Medulla oblongata (tissue), 1 donor: ENCODE data around the gene CTRB1.
A peak's percentile ranks its signal among the peaks of the same experiment; 100 is the strongest.
"Not testable (repeated sequence)": the region's sequence is repeated elsewhere in the genome, so short reads cannot be mapped to it uniquely, and the experiment has no call there.

Experiments
- DNase-seq: peaks from one replicate; pipeline ENCODE4 v3.0.0-alpha.2; 2015; ENCODE audit errors: extremely low spot score

Gene CTRB1

DNA sequence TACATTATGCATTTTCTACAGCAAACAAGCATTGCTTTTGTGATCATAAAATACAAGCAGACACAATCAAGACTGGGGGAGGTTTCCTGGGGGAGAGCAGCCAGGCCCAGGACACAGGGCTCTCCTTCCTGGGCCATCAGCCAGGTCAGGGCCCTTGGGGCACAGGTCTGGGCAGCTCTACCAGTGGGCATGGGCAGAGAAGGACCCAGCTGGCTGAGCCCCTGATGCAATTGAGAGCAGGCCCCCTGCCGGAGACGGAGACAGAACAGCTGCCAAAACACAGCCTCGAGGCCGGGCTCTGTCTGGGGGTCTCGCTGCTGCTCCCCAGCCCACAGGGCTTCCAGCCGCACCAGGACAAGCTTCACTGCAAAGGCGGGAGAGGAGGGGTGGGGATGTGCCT is 21.8 kb downstream of the CTRB1 start:
- DNase-seq, result not testable (repeated sequence)

GRCh38 chr16:75241412-75241811 is 22.6 kb downstream of the CTRB1 start:
- no peak for DNase-seq

GRCh38 chr16:75241955-75242354 is 23.2 kb downstream of the CTRB1 start:
- DNase-seq, result no peak

DNA sequence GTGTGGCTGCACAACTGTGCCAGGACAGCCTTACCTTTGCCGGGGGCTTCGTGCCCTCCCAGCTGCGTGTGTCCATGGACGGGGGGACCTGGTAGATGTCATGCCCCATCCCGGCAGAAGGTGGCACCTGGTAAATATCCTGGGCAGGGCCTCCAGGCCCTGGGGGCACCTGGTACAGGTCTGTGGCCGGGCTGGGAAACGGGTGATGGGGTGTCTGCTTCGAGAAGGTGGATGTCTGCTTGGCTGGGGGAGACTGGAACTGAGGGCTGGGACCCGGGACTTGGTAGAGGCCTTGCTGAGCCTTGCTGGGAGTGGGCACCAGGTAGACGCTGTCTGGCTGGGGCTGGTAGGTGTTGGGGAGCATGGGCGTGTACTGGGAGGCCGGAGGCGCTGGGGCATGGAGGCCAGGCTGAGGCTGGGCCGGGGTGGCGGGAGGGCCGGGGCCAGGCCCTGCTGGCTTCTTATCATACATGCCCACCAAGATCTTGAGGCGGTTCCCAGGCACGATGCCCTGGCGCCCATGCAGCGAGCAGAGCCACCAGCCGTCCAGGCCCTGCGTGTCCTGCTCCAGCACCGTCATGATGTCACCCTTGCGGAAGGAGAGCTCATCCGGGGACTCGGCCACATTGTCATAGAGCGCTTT is 23.8 kb downstream of the CTRB1 start:
- not testable (repeated sequence) for DNase-seq

DNA sequence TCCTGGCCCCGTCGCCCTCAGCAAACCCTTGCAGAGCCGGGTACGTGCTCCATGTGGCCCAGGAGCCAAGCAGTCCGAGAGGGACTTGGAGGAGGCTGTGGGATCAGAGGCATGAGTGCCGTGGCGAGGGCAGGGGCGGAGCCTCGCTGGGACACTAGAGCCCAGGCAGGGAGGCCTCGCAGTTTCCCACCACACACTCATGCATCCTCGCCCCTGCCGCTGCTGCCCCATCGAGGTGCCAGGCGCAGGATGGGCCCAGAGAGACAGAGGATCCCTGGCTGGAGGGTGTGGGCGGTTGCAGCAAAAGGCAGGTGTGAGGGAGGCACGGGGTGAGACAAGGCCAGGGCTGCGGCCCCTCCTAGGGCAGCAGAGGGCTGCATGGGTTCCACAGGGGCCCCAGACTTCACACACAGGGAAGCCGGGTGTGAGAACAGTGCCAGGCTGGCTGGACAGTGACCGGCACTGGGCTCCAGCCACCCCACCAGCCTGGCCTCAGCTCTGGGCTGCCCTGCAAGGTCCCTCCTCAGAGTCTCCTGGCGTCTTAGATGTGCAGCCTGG is 25.0 kb downstream of the CTRB1 start:
- no peak for DNase-seq

DNA sequence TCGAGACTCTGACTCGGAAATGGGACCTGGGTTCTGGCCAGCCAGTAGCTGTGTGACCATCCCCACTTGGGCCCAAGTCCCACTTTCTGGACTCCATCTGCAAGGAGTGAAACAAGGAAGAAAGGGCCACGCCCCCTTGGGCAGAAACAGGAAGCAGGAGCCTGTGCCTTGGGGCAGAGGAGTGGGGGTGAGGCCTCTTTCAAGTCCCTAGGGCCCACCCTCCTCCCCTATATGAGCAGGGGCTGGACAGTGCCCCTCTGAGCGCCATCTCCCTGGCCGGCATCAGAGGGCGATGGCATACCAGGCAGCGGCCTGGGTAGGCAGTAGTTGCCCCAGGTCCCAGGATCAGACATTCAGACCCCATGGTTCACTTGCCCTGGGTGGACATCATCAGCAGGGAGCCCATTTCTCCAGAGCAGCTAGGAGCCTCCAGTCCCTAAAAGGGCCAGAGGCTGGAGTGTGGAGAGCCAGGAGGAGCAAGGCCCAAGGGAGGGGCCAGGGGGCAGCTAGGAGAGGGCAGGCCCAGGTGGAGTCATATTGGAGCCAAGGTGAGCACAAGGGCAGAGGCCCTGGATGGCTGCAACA is 25.5 kb downstream of the CTRB1 start:
- DNase-seq, result peak; percentile 59

DNA sequence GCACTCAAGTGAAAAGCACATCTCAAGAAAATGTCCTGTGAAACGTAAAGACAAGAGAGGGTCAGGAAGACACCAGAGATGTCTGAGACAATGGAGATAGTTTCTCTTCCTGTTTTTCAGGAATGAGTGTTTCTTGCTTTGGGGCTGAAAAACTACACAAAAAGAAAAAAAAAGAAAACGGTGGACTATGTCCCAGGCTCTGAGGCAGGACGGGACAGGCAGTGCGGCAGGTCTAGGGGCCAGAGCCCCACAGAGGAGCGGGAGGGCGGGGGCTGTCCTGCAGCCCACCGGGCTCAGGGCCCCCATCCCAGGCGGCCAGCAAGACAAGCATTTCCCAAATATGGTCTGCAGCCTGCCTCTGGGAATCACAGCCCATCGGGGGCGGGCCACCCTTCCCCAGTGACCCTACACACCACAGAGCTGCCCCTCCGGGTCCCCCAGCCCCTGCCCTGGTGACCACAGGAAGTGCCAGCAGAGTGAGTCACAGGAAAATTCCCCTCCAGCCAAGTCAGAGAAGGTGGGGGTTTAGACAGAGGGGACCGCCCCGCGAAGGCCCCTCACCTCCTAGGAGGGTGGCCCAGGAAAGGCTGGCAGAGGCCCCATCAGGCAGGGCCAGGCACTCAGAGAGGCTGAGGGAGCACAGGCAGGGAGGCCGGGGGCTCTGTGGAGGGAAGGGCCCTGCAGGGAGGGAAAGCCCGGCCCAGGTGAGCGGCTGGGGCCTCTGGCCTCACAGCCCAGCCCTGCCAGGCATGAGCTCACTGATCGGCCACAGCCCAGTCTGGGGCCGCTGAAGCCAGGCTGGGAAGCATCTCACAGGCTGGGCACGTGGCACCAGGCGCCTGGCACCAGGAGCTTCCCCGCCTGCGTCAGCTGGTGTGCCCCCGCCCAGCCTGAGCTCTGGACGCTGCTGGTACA is 26.3 kb downstream of the CTRB1 start:
- DNase-seq, result peak; percentile 97

GRCh38 chr16:75246504-75247205 is 27.9 kb downstream of the CTRB1 start:
- no peak for DNase-seq

DNA sequence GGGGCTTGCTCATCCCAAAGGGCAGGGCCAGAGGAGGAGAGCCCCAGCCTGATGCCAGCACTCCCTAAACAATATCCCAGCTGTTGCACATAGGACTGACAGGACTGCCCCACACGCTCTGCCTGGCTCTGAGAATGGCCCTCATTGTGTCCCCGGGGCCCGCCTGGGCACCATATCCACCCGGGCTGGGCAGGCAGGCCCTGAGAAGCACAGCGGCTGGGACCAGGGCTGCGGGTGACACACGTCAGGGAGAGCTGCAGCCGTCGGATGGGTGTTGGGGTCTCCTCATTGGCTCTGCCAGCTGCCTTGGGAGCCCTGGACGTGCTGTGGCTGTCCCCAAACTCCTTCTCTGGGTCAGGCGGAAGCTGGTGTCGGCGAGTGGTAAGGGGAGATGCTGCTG is 28.5 kb downstream of the CTRB1 start:
- DNase-seq, result peak; percentile 90

DNA sequence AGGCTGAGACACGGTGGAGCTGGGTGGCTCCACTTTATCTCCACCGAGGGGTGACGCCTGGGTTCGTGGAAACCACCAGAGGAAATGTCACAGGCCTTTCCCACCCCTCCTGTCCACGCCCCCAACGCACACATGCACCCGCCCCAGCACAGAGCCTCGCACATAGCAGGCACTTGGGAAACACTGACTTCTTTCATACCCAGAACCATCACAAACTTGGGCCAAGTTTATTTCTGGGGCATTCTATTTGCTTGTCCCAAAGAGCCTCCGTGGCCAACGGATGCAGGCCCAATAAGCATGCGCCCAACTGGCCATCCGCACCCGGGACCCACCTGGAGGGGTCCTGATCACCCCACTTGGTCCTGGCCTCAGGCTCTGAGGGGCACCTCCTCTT is 29.4 kb downstream of the CTRB1 start:
- peak; percentile 91 for DNase-seq

DNA sequence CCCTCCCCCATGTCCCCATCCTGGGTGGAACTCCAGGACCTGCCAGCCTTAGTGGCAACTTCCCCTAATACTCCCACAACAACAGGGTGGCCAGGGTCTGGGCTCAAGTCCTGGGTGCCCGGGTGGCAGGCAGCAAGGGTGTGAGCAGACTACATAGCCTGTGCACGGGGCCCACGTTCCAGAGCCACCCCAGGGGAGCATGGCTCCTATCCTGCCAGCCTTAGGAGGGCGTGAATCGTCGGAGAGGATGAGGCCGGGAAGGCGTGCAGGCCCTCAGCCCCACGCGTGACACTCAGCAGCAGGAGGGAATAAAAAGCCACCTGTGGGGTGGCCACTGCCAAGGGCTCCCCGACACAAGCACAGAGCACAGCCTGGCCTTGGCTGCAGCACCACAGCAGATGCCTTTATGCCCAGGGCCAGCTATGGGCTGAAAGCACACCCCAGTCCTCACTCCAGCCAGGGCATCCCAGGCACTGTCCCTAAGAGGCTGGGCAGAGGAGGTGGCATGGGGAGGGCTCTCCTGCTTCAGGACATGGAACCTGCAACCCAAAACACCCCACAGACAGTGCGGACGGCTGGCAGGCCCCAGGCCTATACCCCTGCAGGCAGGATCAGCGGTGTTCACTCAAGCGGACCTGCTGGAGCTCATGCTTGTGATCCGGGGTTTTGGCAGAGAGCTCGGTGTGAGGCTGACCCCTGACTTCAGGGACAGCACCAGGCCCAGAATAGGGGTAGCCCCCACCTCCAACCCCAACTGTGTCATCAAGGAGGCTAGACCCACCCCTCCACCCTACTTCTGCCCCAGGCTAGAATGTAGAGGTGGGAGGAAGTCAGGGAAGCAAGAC is 30.0 kb downstream of the CTRB1 start:
- DNase-seq, result peak; percentile 43

DNA sequence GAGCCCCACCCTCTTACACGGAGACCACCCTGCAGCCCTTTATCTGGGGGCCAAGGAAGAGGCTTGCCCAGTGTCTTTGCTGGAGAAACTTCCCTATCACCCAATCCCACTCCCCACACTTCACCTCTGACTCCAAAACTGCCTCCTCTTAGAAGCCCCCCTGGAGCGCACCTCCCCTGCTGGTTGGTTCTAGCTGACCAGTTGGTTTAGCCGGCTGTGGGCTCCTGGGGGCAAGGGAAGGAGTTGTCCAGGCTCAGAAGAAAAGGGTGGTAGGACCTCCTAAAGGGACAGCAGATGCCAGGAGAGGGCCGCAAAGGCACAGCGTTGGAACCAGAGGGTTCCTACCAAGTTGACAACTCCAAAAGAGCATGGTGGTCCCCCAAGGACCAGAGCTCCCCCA is 30.7 kb downstream of the CTRB1 start:
- no peak for DNase-seq

- no peak for DNase-seq
These were observed 31.5 kb downstream of the CTRB1 start for GRCh38 chr16:75250089-75250808.

DNA sequence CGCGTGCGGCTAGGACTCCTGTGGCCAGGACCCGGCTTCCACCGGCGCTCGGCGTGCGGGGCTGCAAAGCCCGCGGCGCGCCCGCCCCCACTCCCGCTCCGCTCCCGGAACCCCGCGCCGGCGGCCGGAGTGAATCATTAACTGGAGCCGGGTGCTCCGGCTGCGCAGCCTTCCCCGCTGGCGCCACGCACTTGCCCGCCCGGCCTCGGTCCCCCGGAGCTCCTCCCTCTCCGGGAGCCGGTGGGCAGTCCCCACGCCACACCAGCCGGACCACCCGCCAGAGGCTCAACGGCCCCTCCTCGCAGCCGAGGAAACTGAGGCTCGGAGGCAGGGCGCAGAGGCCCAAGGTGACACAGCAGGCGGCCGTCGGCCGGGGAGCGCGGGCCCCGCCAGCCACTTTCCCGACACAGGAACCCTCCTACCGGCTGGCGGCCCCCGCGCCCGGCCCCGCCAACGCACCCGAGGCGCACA is 32.1 kb downstream of the CTRB1 start:
- DNase-seq, result no peak

DNA sequence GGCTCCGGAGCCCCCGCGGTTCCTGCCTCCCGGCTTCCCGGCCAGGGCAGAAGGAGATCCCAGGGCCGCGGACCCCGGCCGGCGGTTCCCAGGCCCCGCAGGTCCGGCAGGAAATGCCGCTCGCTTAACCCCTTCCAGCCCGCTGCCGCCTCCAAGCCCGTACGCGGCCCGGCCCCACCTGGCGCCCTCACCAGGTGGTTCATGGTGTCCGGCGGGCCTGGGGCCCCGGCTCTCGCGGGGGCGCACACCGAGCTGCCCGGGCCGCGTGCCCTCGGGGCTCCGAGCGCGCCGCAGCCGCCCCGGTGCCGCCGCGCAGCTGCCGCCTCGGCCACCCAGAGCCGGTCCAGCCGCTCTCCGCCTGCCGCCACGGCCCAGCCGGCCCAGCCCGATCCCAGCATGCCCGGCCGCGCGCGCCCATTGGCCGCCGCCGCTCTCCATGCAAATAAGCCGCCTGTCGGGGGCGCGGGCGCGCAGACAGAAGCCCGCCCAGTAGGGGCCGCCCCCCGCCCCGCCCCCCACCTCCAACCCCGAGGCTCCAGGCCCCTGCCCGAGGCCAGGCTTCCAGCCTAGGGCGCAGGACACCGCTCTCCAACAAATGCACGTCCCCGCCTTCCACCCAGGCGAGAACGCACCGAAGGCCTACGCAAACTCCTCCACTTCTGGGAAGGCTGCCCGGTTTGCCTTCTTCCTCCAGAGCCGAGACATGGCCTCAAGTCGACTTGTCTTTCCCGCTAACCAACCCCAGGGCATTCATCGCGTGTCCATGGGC is 32.7 kb downstream of the CTRB1 start, which contains the start of gene BCAR1:
BCAR1 (minus strand) TSS at position 345 of the 769 bp plus-strand sequence; CDS start at position 203, 142 bp downstream.
- peak; percentile 86 for DNase-seq

GRCh38 chr16:75252049-75252864 is 33.5 kb downstream of the CTRB1 start:
- DNase-seq, result no peak

GRCh38 chr16:75252946-75253911 is 34.4 kb downstream of the CTRB1 start:
- peak; percentile 47 for DNase-seq
